Neural crest cell (in vitro differentiated cells): Measurements from ENCODE around the gene PTPN6. TPM values are rescaled to one million over a fixed set of nuclear protein-coding genes. Genes with fewer than 3 reads are reported as not detected.

Experiments
- DNase-seq: peaks from one replicate; pipeline ENCODE4 v3.0.0; 2021; ENCODE audit warnings: low read depth, mixed read lengths, low spot score
- H3K27ac Mint-ChIP-seq: one replicate; pipeline ENCODE4 v1.8.0; 2021; ENCODE audit warnings: mild to moderate bottlenecking, mixed read lengths; ENCODE audit not compliant: unreplicated experiment
- H3K27me3 Mint-ChIP-seq: 2 replicates; pipeline ENCODE4 v1.8.0; 2021; ENCODE audit warnings: low read depth, mild to moderate bottlenecking, mixed read lengths
- H3K36me3 Mint-ChIP-seq: 2 replicates; pipeline ENCODE4 v1.8.0; 2021; ENCODE audit warnings: low read depth, mild to moderate bottlenecking, mixed read lengths
- H3K4me1 Mint-ChIP-seq: 2 replicates; pipeline ENCODE4 v1.8.0; 2021; ENCODE audit warnings: mixed read lengths
- H3K4me3 Mint-ChIP-seq: one replicate; pipeline ENCODE4 v1.8.0; 2021; ENCODE audit warnings: mild to moderate bottlenecking, mixed read lengths
- H3K9me3 Mint-ChIP-seq: 2 replicates; pipeline ENCODE4 v1.8.0; 2021; ENCODE audit warnings: mixed read lengths
- CTCF ChIP-seq: fragments of 200-600 bp; sonication (generic); conservative IDR thresholded peaks from 2 replicates; pipeline ENCODE4 v1.5.0; 2021; ENCODE audit warnings: antibody characterized with exemption, mild to moderate bottlenecking
- total RNA-seq: library from RNA; stranded (reverse); gene quantifications from 2 replicates; pipeline ENCODE4 v1.2.1, GENCODE V29; 2021

PTPN6 gene
- total RNA-seq, 1 donor from 2014 or later = 1.1 TPM

GRCh38 chr12:6934110-6934509 is 17.0 kb upstream of the PTPN6 start:
- Mint-ChIP-seq H3K4me3 (peak overlapping the region; percentile 50), H3K27me3 (peaks cover 8% of the 10 kb centered on the region), H3K9me3 (no peaks in the 10 kb centered on the region), H3K36me3 (peaks cover 14% of the 10 kb centered on the region), H3K4me1 (peaks cover 48% of the 10 kb centered on the region), H3K27ac (peak overlapping the region; percentile 4)
- DNase-seq = no peak
- TF ChIP-seq CTCF = no peak

- DNase-seq = no peak
- peaks cover 17% of the 10 kb centered on the region for H3K36me3 Mint-ChIP-seq
- H3K4me3 Mint-ChIP-seq = peak overlapping the region; percentile 77
- H3K4me1 Mint-ChIP-seq = peaks cover 36% of the 10 kb centered on the region
- H3K9me3 Mint-ChIP-seq = no peaks in the 10 kb centered on the region
- H3K27ac Mint-ChIP-seq = peak overlapping the region; percentile 57
- TF ChIP-seq CTCF = no peak
- peaks cover 9% of the 10 kb centered on the region for H3K27me3 Mint-ChIP-seq
Measured at GRCh38 chr12:6935371-6936193, 15.6 kb upstream of the PTPN6 start.

- H3K9me3 Mint-ChIP-seq = no peaks in the 10 kb centered on the region
Measured at GRCh38 chr12:6936194-6936635, 14.9 kb upstream of the PTPN6 start.

GRCh38 chr12:6936636-6937480 is 14.3 kb upstream of the PTPN6 start:
- Mint-ChIP-seq H3K4me3 (peak overlapping the region; percentile 81), H3K4me1 (peaks cover 32% of the 10 kb centered on the region), H3K27me3 (peaks cover 12% of the 10 kb centered on the region), H3K36me3 (peaks cover 19% of the 10 kb centered on the region), H3K27ac (no peak overlapping the region), H3K9me3 (no peaks in the 10 kb centered on the region)
- no peak for TF ChIP-seq CTCF
- no peak for DNase-seq

More at GRCh38 chr12:6936194-6936635, 14.9 kb upstream of the PTPN6 start:
- H3K4me1 Mint-ChIP-seq = peaks cover 32% of the 10 kb centered on the region
- peaks cover 19% of the 10 kb centered on the region for H3K36me3 Mint-ChIP-seq
- TF ChIP-seq CTCF = no peak
- no peak for DNase-seq
- no peak overlapping the region for H3K27ac Mint-ChIP-seq
- peaks cover 10% of the 10 kb centered on the region for H3K27me3 Mint-ChIP-seq
- H3K4me3 Mint-ChIP-seq = peak overlapping the region; percentile 81

- Mint-ChIP-seq H3K4me3 (peak overlapping the region; percentile 87), H3K9me3 (no peaks in the 10 kb centered on the region), H3K4me1 (peaks cover 31% of the 10 kb centered on the region), H3K27ac (peak overlapping the region; percentile 96), H3K27me3 (peaks cover 15% of the 10 kb centered on the region), H3K36me3 (peaks cover 19% of the 10 kb centered on the region)
- peak; percentile 87 for DNase-seq
- TF ChIP-seq CTCF = peak; percentile 98
Measured at GRCh38 chr12:6937481-6938352, 13.4 kb upstream of the PTPN6 start.
